HCT116 (cell line): ENCODE data around the gene FGD4. TPM values are rescaled to one million over a fixed set of nuclear protein-coding genes. Genes with fewer than 3 reads are reported as not detected.
A peak's percentile ranks its signal among the peaks of the same experiment; 100 is the strongest.

Experiments used
- ATAC-seq: fragments of 200-7000 bp; cut with Tn5 transposase; 2 replicates; pipeline ENCODE4 v1.9.1; 2020; ENCODE audit warnings: mild to moderate bottlenecking, moderate library complexity
- BruUV-seq: library from RNA; stranded (reverse); fragments of 400-500 nt; replicated peaks from 2 replicates; lab custom pipeline; 2021; lab: Mats Ljungman, UMichigan
- CTCF ChIA-PET: fragments of 300-600 bp; sonication (Branson Sonifier 250); formaldehyde crosslinking; loops from one replicate; lab custom pipeline; 2021; ENCODE audit warnings: antibody characterized with exemption; lab: Charles Lee
- POLR2A ChIA-PET: fragments of 300-600, 350-600 bp; sonication (Branson Sonifier 250); formaldehyde crosslinking; loops from one replicate; lab custom pipeline; 2021; ENCODE audit warnings: antibody characterized with exemption; lab: Charles Lee
- RAD21 ChIA-PET, 2 experiments: fragments of 300-600 bp; sonication (Branson Sonifier 250); formaldehyde crosslinking; loops; one replicate each; lab custom pipeline; 2023; ENCODE audit warnings: low total read pairs in 2 of 2; ENCODE audit not compliant: uncharacterized antibody in 2 of 2, unreplicated experiment in 2 of 2, low non-redundant PET in 1 of 2; lab: Charles Lee
- DNase-seq: peaks from one replicate; pipeline ENCODE4 v3.0.0-alpha.2; 2010; ENCODE audit warnings: low read depth, low spot score
- H2AFZ ChIP-seq: fragments of 200-600 bp; shearing (Covaris generic), sonication (generic); 2 replicates; pipeline ENCODE4 v1.6.1; 2017; ENCODE audit warnings: low read depth, mixed run types, mixed read lengths, antibody characterized with exemption, low read length; ENCODE audit not compliant: poor library complexity, severe bottlenecking
- H3K27ac ChIP-seq: 2 replicates; pipeline ENCODE4 v1.5.1; 2012; ENCODE audit warnings: low read depth, low read length
- H3K27me3 ChIP-seq: fragments of 200-600 bp; sonication (generic); 2 replicates; pipeline ENCODE4 v1.6.1; 2016; ENCODE audit warnings: mixed run types, low read length, mixed read lengths; ENCODE audit not compliant: insufficient read depth
- H3K36me3 ChIP-seq, 2 experiments: fragments of 200-500 bp in 1 of 2; fragments of 200-600 bp in 1 of 2; sonication (Bioruptor generic) in 1 of 2; sonication (generic) in 1 of 2; 2 replicates each; pipeline versions ENCODE4 v1.5.1 to v1.6.1; 2014 to 2016; ENCODE audit warnings: low read length in 2 of 2, inconsistent platforms in 1 of 2, mixed read lengths in 1 of 2, mixed run types in 1 of 2; ENCODE audit not compliant: insufficient read depth in 2 of 2, control insufficient read depth in 1 of 2
- H3K4me1 ChIP-seq, 2 experiments: fragments of 200-600 bp in 1 of 2; sonication (generic) in 1 of 2; 2 replicates each; pipeline versions ENCODE4 v1.5.1 to v1.6.1; 2012 to 2017; ENCODE audit warnings: low read length in 2 of 2, inconsistent platforms in 1 of 2, mild to moderate bottlenecking in 1 of 2, mixed read lengths in 1 of 2, mixed run types in 1 of 2, moderate library complexity in 1 of 2; ENCODE audit not compliant: insufficient read depth in 2 of 2, control insufficient read depth in 1 of 2
- H3K4me2 ChIP-seq: fragments of 200-600 bp; sonication (generic); 2 replicates; pipeline ENCODE4 v1.6.1; 2017; ENCODE audit warnings: mixed run types, low read length, mixed read lengths
- H3K4me3 ChIP-seq, 2 experiments: fragments of 200-600 bp in 1 of 2; sonication (generic) in 1 of 2; replicated peaks in 1 of 2; 2 replicates each; pipeline ENCODE4 v1.5.1; 2011 to 2016; ENCODE audit warnings: low read length in 2 of 2, control low read depth in 1 of 2, low read depth in 1 of 2, mild to moderate bottlenecking in 1 of 2, mixed read lengths in 1 of 2, mixed run types in 1 of 2
- H3K79me2 ChIP-seq: fragments of 200-600 bp; sonication (generic); 2 replicates; pipeline ENCODE4 v1.6.1; 2017; ENCODE audit warnings: mild to moderate bottlenecking, mixed run types, low read length, moderate library complexity, mixed read lengths; ENCODE audit not compliant: insufficient read depth
- H3K9ac ChIP-seq: fragments of 200-600 bp; sonication (generic); 2 replicates; pipeline ENCODE4 v1.6.1; 2016; ENCODE audit warnings: low read length, mixed read lengths
- H3K9me2 ChIP-seq: fragments of 200-600 bp; sonication (generic), shearing (Covaris generic); 2 replicates; pipeline ENCODE4 v1.6.1; 2017; ENCODE audit warnings: mixed run types, mild to moderate bottlenecking, moderate library complexity; ENCODE audit not compliant: insufficient read depth
- H3K9me3 ChIP-seq, 2 experiments: fragments of 200-500 bp in 1 of 2; fragments of 200-600 bp in 1 of 2; sonication (Bioruptor generic) in 1 of 2; sonication (generic) in 1 of 2; 2 replicates each; pipeline ENCODE4 v1.6.1; 2014 to 2017; ENCODE audit warnings: low read length in 2 of 2, mixed read lengths in 2 of 2, inconsistent platforms in 1 of 2, low read depth in 1 of 2, mild to moderate bottlenecking in 1 of 2, mixed run types in 1 of 2, moderate library complexity in 1 of 2; ENCODE audit not compliant: control insufficient read depth in 1 of 2, insufficient read depth in 1 of 2
- H4K20me1 ChIP-seq: fragments of 200-600 bp; sonication (generic), shearing (Covaris generic); 2 replicates; pipeline ENCODE4 v1.6.1; 2017; ENCODE audit warnings: mixed run types, mild to moderate bottlenecking, moderate library complexity; ENCODE audit not compliant: insufficient read depth
- CEBPB ChIP-seq: IDR thresholded peaks from 2 replicates; pipeline ENCODE4 v1.6.1; 2012; ENCODE audit warnings: low read depth
- EGR1 ChIP-seq: IDR thresholded peaks from 2 replicates; pipeline ENCODE4 v1.6.1; 2012; ENCODE audit warnings: low read depth
- EZH2 ChIP-seq: fragments of 200-600 bp; sonication (generic); IDR thresholded peaks from 2 replicates; pipeline ENCODE4 v1.6.1; 2017; ENCODE audit warnings: antibody characterized with exemption, mixed run types
- EZH2phosphoT487 ChIP-seq: fragments of 200-600 bp; IDR thresholded peaks from 2 replicates; pipeline ENCODE4 v1.6.1; 2018; ENCODE audit warnings: antibody characterized with exemption, borderline replicate concordance
- FOSL1 ChIP-seq: IDR thresholded peaks from 2 replicates; pipeline ENCODE4 v1.6.1; 2012; ENCODE audit warnings: low read depth
- SP1 ChIP-seq: IDR thresholded peaks from 2 replicates; pipeline ENCODE4 v1.6.1; 2012; ENCODE audit warnings: low read depth
- TCF7L2 ChIP-seq: IDR thresholded peaks from 2 replicates; pipeline ENCODE4 v1.7.0; 2011; ENCODE audit warnings: borderline replicate concordance, inconsistent platforms; ENCODE audit not compliant: insufficient read depth, insufficient read length; ENCODE audit errors: extremely low read depth
- ZFX ChIP-seq: fragments of 450-650 bp; IDR thresholded peaks from 2 replicates; pipeline ENCODE4 v1.6.1; 2017
- ZNF274 ChIP-seq: fragments of 200-500 bp; sonication (Bioruptor generic); IDR thresholded peaks from 2 replicates; pipeline ENCODE4 v1.6.1; 2014; ENCODE audit warnings: mild to moderate bottlenecking, low read depth, low read length, inconsistent platforms
- intact Hi-C: fragments of 100-400 bp; cut with micrococcal nuclease; formaldehyde crosslinking; loops from 2 replicates; pipeline ENCODE4 v1.10.0; 2022
- total RNA-seq: library from RNA; stranded (reverse); gene quantifications from one replicate; pipeline ENCODE4 v1.2.1, GENCODE V29; 2021; ENCODE audit not compliant: unreplicated experiment
- TF ChIP-seq, protein P1 (sequence below): IDR thresholded peaks from 2 replicates; pipeline ENCODE4 v1.6.1; 2012
- TF ChIP-seq, protein P2 (sequence below), 3 experiments: fragments of 200-600 bp in 1 of 3; sonication (generic) in 1 of 3; IDR thresholded peaks in 2 of 3; conservative IDR thresholded peaks in 1 of 3; 2 replicates each; pipeline ENCODE4 v1.5.1; 2012 to 2017; ENCODE audit warnings: low read depth in 2 of 3, low read length in 2 of 3, antibody characterized with exemption in 1 of 3, borderline replicate concordance in 1 of 3, control low read depth in 1 of 3, mild to moderate bottlenecking in 1 of 3, mixed read lengths in 1 of 3, mixed run types in 1 of 3, moderate library complexity in 1 of 3; ENCODE audit not compliant: insufficient read depth in 1 of 3
- TF ChIP-seq, protein P3 (sequence below): IDR thresholded peaks from 2 replicates; pipeline ENCODE4 v1.6.1; 2011; ENCODE audit warnings: mild to moderate bottlenecking, low read length, moderate library complexity; ENCODE audit not compliant: insufficient replicate concordance; ENCODE audit errors: extremely low read depth

Gene FGD4
- total RNA-seq, 1 experiment from 2014 or later, result 7.7 TPM

DNA sequence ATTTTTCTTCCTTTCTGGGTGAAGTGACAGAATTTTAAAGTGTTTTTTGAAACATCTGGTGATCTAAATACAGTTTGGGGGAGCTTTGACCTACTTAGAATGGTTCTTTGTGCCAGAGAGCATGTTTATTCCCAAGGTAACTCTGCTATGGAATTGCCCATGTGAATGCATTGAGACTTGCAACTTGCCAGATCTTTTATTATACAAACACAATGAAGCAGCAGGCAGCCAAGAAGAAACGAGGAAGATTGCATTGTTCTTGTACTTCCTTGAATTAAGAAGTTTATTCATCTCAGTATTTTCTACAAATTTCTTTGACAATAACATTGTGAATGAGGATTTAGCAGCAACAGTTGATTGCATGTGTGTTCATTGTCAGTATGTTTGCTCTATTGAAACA is 55.5 kb downstream of the FGD4 start:
- Histone ChIP-seq H3K4me3 (no peak overlapping the region), H3K4me1 (peaks cover 13 to 37% of the 10 kb centered on the region in 2 experiments)

More for the DNA sequence above, 55.5 kb downstream of the FGD4 start:
- Histone ChIP-seq H3K27me3 (no peaks in the 10 kb centered on the region), H3K36me3 (no peaks in the 10 kb centered on the region), H3K27ac (no peak overlapping the region), H3K79me2 (no peaks in the 10 kb centered on the region), H3K9ac (0 out of 2 replicates have a peak overlapping the region, but pooled peaks have one; percentile 36), H4K20me1 (no peaks in the 10 kb centered on the region), H3K9me3 (no peaks in the 10 kb centered on the region), H3K9me2 (no peaks in the 10 kb centered on the region), H3K4me2 (peak overlapping the region; percentile 62), H2AFZ (no peak overlapping the region)
- no peak for DNase-seq
- ChIA-PET RAD21 (no interaction called here), CTCF (interaction anchor here (1.1 to 2.6 kb wide), 4 partner anchors 217 to 300 kb away, joined by 3 to 13 read pairs (median 8); partner anchors contain the start of gene YARS2), POLR2A (no interaction called here)
- intact Hi-C loops, result loop anchor here (1.0 to 10.0 kb wide), 5 partner anchors 88 to 300 kb away; partner anchors contain the start of gene YARS2
- ATAC-seq, result no peak
- BruUV-seq, result no TSS peak
- TF ChIP-seq EZH2 (no peak), EZH2phosphoT487 (no peak), SP1 (no peak), ZNF274 (no peak), TCF7L2 (no peak), CEBPB (no peak), FOSL1 (no peak), ZFX (no peak), EGR1 (no peak)
- TF ChIP-seq, protein P1, sequence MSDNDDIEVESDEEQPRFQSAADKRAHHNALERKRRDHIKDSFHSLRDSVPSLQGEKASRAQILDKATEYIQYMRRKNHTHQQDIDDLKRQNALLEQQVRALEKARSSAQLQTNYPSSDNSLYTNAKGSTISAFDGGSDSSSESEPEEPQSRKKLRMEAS, result no peak
- TF ChIP-seq, protein P2, sequence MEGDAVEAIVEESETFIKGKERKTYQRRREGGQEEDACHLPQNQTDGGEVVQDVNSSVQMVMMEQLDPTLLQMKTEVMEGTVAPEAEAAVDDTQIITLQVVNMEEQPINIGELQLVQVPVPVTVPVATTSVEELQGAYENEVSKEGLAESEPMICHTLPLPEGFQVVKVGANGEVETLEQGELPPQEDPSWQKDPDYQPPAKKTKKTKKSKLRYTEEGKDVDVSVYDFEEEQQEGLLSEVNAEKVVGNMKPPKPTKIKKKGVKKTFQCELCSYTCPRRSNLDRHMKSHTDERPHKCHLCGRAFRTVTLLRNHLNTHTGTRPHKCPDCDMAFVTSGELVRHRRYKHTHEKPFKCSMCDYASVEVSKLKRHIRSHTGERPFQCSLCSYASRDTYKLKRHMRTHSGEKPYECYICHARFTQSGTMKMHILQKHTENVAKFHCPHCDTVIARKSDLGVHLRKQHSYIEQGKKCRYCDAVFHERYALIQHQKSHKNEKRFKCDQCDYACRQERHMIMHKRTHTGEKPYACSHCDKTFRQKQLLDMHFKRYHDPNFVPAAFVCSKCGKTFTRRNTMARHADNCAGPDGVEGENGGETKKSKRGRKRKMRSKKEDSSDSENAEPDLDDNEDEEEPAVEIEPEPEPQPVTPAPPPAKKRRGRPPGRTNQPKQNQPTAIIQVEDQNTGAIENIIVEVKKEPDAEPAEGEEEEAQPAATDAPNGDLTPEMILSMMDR (IDR thresholded peaks at IDR 0.05 in 2 of 3, conservative IDR thresholded peaks at IDR 0.05 in 1 of 3; ENCODE audit: borderline replicate concordance in 1 of 3, insufficient read depth in 1 of 3, low read depth in 2 of 3, low read length in 2 of 3), result no peak
- TF ChIP-seq, protein P3, sequence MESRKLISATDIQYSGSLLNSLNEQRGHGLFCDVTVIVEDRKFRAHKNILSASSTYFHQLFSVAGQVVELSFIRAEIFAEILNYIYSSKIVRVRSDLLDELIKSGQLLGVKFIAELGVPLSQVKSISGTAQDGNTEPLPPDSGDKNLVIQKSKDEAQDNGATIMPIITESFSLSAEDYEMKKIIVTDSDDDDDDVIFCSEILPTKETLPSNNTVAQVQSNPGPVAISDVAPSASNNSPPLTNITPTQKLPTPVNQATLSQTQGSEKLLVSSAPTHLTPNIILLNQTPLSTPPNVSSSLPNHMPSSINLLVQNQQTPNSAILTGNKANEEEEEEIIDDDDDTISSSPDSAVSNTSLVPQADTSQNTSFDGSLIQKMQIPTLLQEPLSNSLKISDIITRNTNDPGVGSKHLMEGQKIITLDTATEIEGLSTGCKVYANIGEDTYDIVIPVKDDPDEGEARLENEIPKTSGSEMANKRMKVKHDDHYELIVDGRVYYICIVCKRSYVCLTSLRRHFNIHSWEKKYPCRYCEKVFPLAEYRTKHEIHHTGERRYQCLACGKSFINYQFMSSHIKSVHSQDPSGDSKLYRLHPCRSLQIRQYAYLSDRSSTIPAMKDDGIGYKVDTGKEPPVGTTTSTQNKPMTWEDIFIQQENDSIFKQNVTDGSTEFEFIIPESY, result no peak
